Measurements from ENCODE around the gene LPIN1. TPM values are rescaled to one million over a fixed set of nuclear protein-coding genes. Genes with fewer than 3 reads are reported as not detected.

The LPIN1 gene
- total and polyA plus RNA-seq, 4 donors: 10.1 to 27.4 (median 13.4) TPM

GRCh38 chr2:11769516-11769915 is 23.1 kb downstream of the LPIN1 start:
- Histone ChIP-seq H3K27ac (ENCODE audit: low read depth in 1 of 2, low read length in 2 of 2) (no peak overlapping the region), H3K4me3 (ENCODE audit: low read depth in 1 of 3, low read length in 3 of 3) (no peak overlapping the region), H3K27me3 (ENCODE audit: control insufficient read depth in 4 of 4, insufficient read depth in 4 of 4, low read length in 3 of 4) (no peaks in the 10 kb centered on the region), H3K9me3 (ENCODE audit: control insufficient read depth in 4 of 4, low read length in 3 of 4) (no peaks in the 10 kb centered on the region), H3K9ac (ENCODE audit: low read depth in 1 of 2, low read length in 2 of 2) (no peak overlapping the region), H3K4me1 (ENCODE audit: control insufficient read depth in 4 of 4, insufficient read depth in 4 of 4, low read length in 3 of 4) (peaks cover 0 to 8% (median 1%) of the 10 kb centered on the region in 4 donors), H3K36me3 (ENCODE audit: control insufficient read depth in 4 of 4, insufficient read depth in 3 of 4, low read depth in 1 of 4, low read length in 3 of 4) (peaks cover 31 to 64% (median 55%) of the 10 kb centered on the region in 4 donors)
- DNase-seq (ENCODE audit: low spot score): no peak
- WGBS: 74% methylated on average over 3 of the region's 3 CpGs
- TF ChIP-seq TAF1 (conservative IDR thresholded peaks at IDR 0.05): no peak

DNA sequence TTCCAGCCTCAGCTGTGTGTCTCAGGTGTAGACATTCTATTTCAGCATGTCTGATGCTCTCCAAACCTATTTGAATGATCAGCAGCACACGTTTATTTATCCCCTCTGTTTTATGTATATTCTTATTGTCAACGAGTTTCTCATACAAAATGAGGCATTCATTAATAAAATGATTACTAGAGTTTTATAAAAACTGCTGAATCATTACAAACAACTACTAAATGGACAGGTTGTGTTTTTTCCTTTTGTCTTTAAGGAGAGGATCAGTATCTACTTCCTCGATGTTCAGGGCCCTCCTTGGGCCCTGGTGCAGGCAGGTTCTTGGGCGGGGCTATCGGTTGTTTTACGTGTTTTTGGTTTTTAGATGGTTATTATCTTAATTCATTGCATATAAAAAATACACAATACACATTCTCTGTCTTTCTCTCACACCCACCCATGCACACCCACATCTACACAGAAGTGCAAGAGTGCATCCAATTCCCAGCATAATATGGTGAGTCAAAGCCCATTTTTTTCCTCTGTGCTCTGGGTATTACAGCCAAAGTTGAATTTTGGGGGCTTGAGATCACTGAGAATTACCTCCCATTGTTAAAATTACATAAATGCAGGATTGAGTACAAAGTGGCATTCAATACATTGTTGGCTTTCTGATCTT is 24.2 kb downstream of the LPIN1 start:
- 86% methylated on average over 6 of the region's 6 CpGs for WGBS
- H3K27me3 ChIP-seq (ENCODE audit: control insufficient read depth in 4 of 4, insufficient read depth in 4 of 4, low read length in 3 of 4): no peaks in the 10 kb centered on the region
- H3K9ac ChIP-seq (ENCODE audit: low read depth in 1 of 2, low read length in 2 of 2): no peak overlapping the region
- no peak overlapping the region for H3K27ac ChIP-seq (ENCODE audit: low read depth in 1 of 2, low read length in 2 of 2)
- peaks cover 0 to 6% (median 2%) of the 10 kb centered on the region in 4 donors for H3K4me1 ChIP-seq (ENCODE audit: control insufficient read depth in 4 of 4, insufficient read depth in 4 of 4, low read length in 3 of 4)
- TF ChIP-seq GABPA (IDR thresholded peaks at IDR 0.05 in 1 of 2, conservative IDR thresholded peaks at IDR 0.05 in 1 of 2): no peak
- no peak for TF ChIP-seq HNF4A (conservative IDR thresholded peaks at IDR 0.05)
- TF ChIP-seq YY1 (IDR thresholded peaks at IDR 0.05): no peak
- no peak for TF ChIP-seq ATF3 (IDR thresholded peaks at IDR 0.05)
- TF ChIP-seq, protein P1, sequence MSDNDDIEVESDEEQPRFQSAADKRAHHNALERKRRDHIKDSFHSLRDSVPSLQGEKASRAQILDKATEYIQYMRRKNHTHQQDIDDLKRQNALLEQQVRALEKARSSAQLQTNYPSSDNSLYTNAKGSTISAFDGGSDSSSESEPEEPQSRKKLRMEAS (IDR thresholded peaks at IDR 0.05): no peak
- TF ChIP-seq, protein P2, sequence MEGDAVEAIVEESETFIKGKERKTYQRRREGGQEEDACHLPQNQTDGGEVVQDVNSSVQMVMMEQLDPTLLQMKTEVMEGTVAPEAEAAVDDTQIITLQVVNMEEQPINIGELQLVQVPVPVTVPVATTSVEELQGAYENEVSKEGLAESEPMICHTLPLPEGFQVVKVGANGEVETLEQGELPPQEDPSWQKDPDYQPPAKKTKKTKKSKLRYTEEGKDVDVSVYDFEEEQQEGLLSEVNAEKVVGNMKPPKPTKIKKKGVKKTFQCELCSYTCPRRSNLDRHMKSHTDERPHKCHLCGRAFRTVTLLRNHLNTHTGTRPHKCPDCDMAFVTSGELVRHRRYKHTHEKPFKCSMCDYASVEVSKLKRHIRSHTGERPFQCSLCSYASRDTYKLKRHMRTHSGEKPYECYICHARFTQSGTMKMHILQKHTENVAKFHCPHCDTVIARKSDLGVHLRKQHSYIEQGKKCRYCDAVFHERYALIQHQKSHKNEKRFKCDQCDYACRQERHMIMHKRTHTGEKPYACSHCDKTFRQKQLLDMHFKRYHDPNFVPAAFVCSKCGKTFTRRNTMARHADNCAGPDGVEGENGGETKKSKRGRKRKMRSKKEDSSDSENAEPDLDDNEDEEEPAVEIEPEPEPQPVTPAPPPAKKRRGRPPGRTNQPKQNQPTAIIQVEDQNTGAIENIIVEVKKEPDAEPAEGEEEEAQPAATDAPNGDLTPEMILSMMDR (IDR thresholded peaks at IDR 0.05; ENCODE audit: low read depth, low read length, missing input control): no peak
- no peak overlapping the region for H3K4me3 ChIP-seq (ENCODE audit: low read depth in 1 of 3, low read length in 3 of 3)
- peaks cover 33 to 62% (median 54%) of the 10 kb centered on the region in 4 donors for H3K36me3 ChIP-seq (ENCODE audit: control insufficient read depth in 4 of 4, insufficient read depth in 3 of 4, low read depth in 1 of 4, low read length in 3 of 4)
- H3K9me3 ChIP-seq (ENCODE audit: control insufficient read depth in 4 of 4, low read length in 3 of 4): no peaks in the 10 kb centered on the region
- DNase-seq (ENCODE audit: low spot score): no peak

DNA sequence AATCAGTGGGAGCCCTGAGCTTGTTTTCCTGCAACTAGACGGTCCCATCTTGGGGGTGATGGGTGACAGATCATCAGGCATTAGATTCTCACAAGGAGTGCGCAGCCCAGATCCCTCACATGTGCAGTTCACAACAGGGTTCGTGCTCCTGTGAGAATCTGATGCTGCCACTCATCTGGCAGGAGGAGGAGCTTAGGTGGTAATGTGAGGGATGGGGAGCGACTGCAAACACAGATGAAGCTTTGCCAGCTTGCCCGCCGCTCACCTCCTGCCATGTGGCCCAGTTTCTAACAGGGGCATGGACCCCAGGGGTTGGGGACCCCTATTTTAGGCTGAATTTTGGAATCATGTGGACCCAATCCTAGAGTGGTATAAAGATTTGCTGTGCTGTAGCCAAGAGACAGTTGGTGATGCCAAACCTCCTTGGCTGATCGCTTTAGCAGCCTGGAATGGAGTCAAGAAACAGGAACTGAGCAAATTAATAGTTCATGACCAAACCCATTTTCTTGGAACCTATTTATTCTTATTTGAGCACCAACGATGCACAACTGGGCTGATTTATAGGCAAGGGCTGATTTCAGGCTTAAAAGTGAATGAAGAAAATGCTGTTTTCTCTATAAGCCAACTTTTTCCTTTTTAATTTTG is 25.7 kb downstream of the LPIN1 start:
- H3K9me3 ChIP-seq (ENCODE audit: control insufficient read depth in 4 of 4, low read length in 3 of 4): no peaks in the 10 kb centered on the region
- no peak overlapping the region for H3K27ac ChIP-seq (ENCODE audit: low read depth in 1 of 2, low read length in 2 of 2)
- H3K27me3 ChIP-seq (ENCODE audit: control insufficient read depth in 4 of 4, insufficient read depth in 4 of 4, low read length in 3 of 4): no peaks in the 10 kb centered on the region
- 81% methylated on average over 8 of the region's 8 CpGs for WGBS
- no peak for DNase-seq (ENCODE audit: low spot score)
- no peak overlapping the region for H3K9ac ChIP-seq (ENCODE audit: low read depth in 1 of 2, low read length in 2 of 2)
- peaks cover 26 to 48% (median 42%) of the 10 kb centered on the region in 4 donors for H3K36me3 ChIP-seq (ENCODE audit: control insufficient read depth in 4 of 4, insufficient read depth in 3 of 4, low read depth in 1 of 4, low read length in 3 of 4)
- peaks cover 0 to 6% (median 2%) of the 10 kb centered on the region in 4 donors for H3K4me1 ChIP-seq (ENCODE audit: control insufficient read depth in 4 of 4, insufficient read depth in 4 of 4, low read length in 3 of 4)
- no peak for TF ChIP-seq GABPA (IDR thresholded peaks at IDR 0.05 in 1 of 2, conservative IDR thresholded peaks at IDR 0.05 in 1 of 2)
- no peak for TF ChIP-seq RAD21 (IDR thresholded peaks at IDR 0.05)
- TF ChIP-seq FOXA1 (IDR thresholded peaks at IDR 0.05): no peak
- TF ChIP-seq, protein P2 (IDR thresholded peaks at IDR 0.05; ENCODE audit: low read depth, low read length, missing input control): no peak
- no peak for TF ChIP-seq FOXA2 (IDR thresholded peaks at IDR 0.05)
- TF ChIP-seq, protein P3, sequence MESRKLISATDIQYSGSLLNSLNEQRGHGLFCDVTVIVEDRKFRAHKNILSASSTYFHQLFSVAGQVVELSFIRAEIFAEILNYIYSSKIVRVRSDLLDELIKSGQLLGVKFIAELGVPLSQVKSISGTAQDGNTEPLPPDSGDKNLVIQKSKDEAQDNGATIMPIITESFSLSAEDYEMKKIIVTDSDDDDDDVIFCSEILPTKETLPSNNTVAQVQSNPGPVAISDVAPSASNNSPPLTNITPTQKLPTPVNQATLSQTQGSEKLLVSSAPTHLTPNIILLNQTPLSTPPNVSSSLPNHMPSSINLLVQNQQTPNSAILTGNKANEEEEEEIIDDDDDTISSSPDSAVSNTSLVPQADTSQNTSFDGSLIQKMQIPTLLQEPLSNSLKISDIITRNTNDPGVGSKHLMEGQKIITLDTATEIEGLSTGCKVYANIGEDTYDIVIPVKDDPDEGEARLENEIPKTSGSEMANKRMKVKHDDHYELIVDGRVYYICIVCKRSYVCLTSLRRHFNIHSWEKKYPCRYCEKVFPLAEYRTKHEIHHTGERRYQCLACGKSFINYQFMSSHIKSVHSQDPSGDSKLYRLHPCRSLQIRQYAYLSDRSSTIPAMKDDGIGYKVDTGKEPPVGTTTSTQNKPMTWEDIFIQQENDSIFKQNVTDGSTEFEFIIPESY (IDR thresholded peaks at IDR 0.05): no peak
- H3K4me3 ChIP-seq (ENCODE audit: low read depth in 1 of 3, low read length in 3 of 3): no peak overlapping the region

Measured in liver (tissue), 9 donors.